HG03442 (cell line): Measurements from ENCODE around the gene ZDHHC14.
"Not testable (repeated sequence)": the region's sequence is repeated elsewhere in the genome, so short reads cannot be mapped to it uniquely, and the experiment has no call there.

Source experiments
- ATAC-seq: cut with Tn5 transposase; IDR thresholded peaks from one replicate; pipeline ENCODE4 v1.9.1; 2021; ENCODE audit warnings: mild to moderate bottlenecking, moderate library complexity; ENCODE audit not compliant: unreplicated experiment

ZDHHC14 gene

DNA sequence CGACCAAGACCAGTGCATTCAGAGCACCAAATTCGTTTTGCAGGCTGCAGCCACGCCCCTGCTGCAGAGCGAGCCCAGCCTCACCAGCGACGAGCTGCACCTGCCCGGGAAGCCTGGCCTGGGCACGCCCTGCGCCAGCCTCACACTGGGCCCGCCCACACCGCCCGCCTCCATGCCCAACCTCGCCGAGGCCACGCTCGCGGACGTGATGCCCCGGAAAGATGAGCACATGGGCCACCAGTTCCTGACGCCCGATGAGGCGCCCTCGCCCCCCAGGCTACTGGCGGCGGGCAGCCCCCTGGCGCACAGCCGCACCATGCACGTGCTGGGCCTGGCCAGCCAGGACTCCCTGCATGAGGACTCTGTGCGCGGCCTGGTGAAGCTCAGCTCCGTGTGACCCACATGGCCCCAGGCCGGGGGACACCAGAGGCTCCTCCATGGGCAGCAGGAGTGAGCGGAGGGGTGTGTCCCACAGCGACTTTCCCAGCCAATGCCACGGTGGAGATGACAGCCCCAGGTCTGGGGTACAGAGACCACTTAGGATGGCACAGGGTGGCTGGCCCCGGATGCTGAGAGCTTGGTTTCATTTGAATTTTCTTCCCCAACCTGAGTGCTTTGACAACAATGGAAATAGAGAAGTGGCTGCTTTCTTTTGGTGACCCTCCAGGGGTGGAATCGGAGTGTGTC is 291.9 kb downstream of the ZDHHC14 start:
- no peak for ATAC-seq

GRCh38 chr6:157673596-157673995 is 292.6 kb downstream of the ZDHHC14 start:
- no peak for ATAC-seq

DNA sequence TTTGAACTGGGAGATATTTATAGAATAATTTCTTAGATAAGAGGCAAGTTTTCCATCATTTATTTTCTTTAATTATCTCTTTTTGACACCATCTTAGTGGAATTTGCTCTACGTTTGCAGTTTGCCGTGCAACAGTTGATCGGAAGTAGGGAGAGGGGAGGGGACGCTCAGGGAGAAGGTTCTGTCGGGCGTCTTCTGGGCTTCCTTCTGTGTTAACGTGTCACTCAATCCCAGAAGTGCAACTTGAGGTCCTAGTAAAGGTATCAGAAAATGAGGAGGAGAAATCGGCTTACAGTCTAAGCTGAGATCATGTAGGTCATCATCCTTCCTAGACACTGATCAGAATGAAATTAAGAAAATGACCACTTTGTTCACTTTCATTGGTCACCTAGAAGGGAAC is 293.1 kb downstream of the ZDHHC14 start:
- no peak for ATAC-seq

DNA sequence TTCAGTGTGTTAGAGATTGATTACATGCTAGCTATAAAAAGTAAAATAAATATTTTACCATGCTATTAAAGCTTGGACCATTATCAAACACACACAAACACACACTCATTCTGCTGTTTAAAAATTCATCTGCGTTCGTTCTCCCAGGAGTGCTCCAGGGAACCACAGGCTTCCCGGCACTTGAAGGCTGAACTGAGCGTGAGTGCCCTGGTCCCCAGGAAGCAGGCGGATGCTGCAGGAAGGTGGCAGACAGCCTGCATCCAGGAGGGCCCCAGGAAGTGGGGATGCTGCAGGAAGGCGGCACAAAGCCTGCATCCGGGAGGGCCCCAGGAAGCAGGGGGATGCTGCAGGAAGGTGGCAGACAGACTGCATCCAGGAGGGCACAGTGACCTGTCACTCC is 294.8 kb downstream of the ZDHHC14 start:
- ATAC-seq: no peak

DNA sequence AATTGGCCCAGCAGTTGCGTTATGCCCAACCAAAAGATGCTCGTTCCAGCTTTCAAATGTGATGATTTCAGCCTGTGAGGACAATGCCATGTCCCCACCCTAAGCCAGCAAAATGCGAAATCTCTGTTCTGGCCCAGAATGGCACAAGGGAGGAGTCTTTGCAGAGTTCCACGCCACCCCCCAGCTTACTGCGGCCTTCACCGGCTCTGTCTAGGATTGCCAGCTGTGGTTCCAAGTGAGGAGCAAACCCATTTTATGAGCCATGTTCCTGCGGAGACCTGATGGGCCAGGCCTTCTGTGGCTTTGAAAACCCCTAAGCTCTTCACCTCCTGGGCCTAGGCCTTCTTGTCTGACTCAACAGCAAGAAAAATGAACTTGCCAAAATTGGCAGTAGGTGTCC is 295.3 kb downstream of the ZDHHC14 start:
- ATAC-seq: no peak

DNA sequence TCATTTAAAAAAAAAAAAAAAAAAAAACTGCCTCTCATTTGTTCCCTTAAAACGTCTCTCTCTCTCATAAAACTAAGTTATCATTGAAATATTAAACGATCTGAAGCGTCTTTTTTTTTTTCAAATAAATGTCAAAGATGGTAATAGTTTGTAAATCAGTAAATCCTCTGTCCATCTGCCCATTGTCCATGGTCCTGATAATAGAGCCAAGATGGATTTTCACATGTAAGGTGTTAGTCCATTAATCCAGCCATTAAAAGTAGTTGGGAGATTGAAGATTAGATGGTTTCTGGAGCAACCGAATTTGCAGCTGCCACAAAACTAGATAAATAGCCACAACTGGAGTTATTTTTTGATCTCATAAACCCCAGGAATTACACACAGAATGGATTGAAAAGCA is 296.2 kb downstream of the ZDHHC14 start:
- ATAC-seq: no peak

GRCh38 chr6:157679605-157680580 is 298.9 kb downstream of the ZDHHC14 start:
- no peak for ATAC-seq

DNA sequence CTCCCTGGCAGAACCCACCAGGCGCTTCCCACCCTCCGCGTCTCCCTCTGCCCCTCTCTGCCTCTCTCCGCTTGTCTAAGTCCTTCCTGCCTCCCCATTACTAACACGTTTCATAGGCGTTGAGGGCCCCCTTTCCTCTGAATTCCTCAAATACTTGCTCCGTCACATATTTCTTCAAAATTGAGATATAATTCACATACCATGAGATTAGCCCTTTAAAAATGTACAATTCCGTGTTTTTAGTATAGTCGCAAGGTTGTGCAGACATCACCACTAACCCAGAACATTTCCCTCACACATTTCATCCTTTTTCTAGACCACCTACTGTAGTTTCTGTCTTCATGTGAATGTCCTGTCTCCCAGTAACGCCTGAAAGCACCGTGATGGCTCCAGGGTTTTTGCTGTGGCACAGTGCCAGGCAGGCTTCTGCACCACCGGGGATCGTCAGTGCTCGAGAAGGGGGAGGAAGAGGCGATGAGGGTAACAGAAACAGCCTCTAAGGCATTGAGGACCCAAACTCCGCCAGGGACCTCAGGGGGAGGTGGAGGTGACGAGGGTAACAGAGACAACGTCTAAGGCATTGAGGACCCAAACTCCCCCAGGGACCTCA is 300.2 kb downstream of the ZDHHC14 start:
- ATAC-seq: no peak

- ATAC-seq: no peak
Observed at GRCh38 chr6:157682856-157683481, 302.0 kb downstream of the ZDHHC14 start.

- ATAC-seq: no peak
Observed at GRCh38 chr6:157683707-157684106, 302.7 kb downstream of the ZDHHC14 start.

- ATAC-seq: no peak
Observed at GRCh38 chr6:157684620-157685299, 303.8 kb downstream of the ZDHHC14 start.

- no peak for ATAC-seq
Observed at GRCh38 chr6:157685596-157686280, 304.7 kb downstream of the ZDHHC14 start.

GRCh38 chr6:157688275-157688959 is 307.4 kb downstream of the ZDHHC14 start:
- ATAC-seq: no peak

DNA sequence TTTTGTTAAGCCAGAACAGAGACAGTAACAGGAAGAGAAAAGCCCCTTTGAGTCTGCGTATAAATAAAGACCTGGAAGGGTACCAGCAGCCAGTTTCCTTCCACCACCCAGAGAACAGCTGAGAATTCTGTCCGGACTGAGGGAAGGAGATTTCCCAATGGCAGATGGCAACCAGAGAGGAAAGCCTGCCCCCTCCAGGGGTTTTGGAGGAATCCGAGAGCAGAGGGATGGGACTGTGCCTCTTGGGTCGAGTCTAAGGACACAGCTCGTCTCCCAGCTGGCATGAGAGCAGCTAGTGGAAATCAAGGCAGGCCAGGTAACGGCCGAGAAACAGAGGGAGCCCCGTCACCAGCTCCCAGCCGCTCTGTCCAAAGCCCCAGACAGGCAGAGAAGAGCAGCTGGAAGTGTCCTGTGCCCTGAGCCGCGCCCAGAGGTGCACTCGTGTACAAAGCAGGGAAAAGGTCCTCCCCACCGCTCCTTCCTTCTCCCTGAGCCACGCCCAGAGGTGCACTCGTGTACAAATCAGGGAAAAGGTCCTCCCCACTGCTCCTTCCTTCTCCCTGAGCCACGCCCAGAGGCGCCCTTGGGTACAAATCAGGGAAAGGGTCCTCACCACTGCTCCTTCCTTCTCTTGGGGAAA is 308.1 kb downstream of the ZDHHC14 start:
- ATAC-seq: no peak

GRCh38 chr6:157689875-157690274 is 308.9 kb downstream of the ZDHHC14 start:
- no peak for ATAC-seq

DNA sequence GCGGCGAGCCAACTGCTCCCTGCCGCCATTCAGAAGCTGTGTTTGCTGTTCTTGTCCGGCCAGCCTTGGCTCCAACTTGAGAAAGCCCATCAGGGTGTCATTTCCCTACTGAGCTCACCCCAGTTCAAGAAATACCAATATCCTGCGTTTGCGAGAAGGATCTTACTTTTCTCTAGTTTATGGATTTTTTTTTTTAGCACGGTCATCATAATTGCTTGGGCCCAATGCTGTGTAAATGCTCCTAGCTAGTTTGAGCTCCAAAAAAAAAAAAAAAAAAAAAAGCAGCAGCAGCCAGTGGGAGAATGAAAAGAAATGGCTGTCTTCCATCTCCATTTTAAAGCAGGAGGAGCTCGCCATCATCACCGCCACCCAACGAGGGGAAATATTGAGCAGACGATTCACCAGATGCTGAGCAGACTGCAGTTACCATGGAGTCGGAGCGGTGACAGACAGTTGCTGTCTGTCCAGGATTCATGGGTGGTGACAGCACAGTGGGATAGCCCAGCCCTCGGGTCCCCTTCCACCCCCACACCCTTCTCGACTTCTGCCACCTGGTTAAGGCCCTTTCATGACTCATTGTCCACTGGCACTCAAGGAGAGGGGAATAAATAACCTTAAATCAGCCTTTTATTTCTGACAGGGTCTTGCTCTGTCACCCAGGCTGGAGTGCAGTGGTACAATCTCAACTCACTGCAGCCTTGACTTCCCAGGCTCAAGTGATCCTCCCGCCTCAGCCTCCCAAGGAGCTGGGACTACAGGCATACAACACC is 309.6 kb downstream of the ZDHHC14 start:
- no peak for ATAC-seq

- not testable (repeated sequence) for ATAC-seq
Observed at GRCh38 chr6:157691621-157692020, 310.6 kb downstream of the ZDHHC14 start.

GRCh38 chr6:157693867-157694266 is 312.9 kb downstream of the ZDHHC14 start:
- ATAC-seq: no peak
